LoVo (cell line): ENCODE data around the gene CORO1A.
"Not testable (repeated sequence)": the region's sequence is repeated elsewhere in the genome, so short reads cannot be mapped to it uniquely, and the experiment has no call there.

Source experiments
- DNase-seq: peaks from one replicate; pipeline ENCODE4 v3.0.0-alpha.2; 2016; ENCODE audit warnings: low spot score

CORO1A gene

GRCh38 chr16:30205541-30206236 is 22.3 kb downstream of the CORO1A start:
- not testable (repeated sequence) for DNase-seq

- not testable (repeated sequence) for DNase-seq
These were observed 22.9 kb downstream of the CORO1A start for GRCh38 chr16:30206252-30206651.

- not testable (repeated sequence) for DNase-seq
These were observed 23.8 kb downstream of the CORO1A start for GRCh38 chr16:30207063-30207704.

GRCh38 chr16:30209032-30209431 is 25.6 kb downstream of the CORO1A start:
- not testable (repeated sequence) for DNase-seq

GRCh38 chr16:30211414-30211813 is 28.0 kb downstream of the CORO1A start:
- not testable (repeated sequence) for DNase-seq

GRCh38 chr16:30217082-30217481 is 33.7 kb downstream of the CORO1A start:
- DNase-seq = not testable (repeated sequence)
